BE2C (cell line): Measurements from ENCODE around the gene TMEM38B.

ENCODE experiments used
- DNase-seq: peaks from one replicate; pipeline ENCODE4 v3.0.0-alpha.2; 2020
- H3K27me3 ChIP-seq: fragments of 250-450 bp; sonication (Bioruptor Pico); 2 replicates; pipeline ENCODE4 v1.5.1; 2020; ENCODE audit warnings: mild to moderate bottlenecking
- H3K36me3 ChIP-seq: fragments of 250-450 bp; sonication (Bioruptor Pico); 2 replicates; pipeline ENCODE4 v1.5.1; 2020; ENCODE audit warnings: mild to moderate bottlenecking
- H3K4me1 ChIP-seq: fragments of 250-450 bp; sonication (Bioruptor Pico); 2 replicates; pipeline ENCODE4 v1.5.1; 2020
- H3K4me3 ChIP-seq: 2 replicates; pipeline ENCODE4 v1.5.1; 2011; ENCODE audit warnings: low read depth, low read length
- H3K9me3 ChIP-seq: fragments of 250-450 bp; sonication (Bioruptor Pico); 2 replicates; pipeline ENCODE4 v1.5.1; 2020
- CTCF ChIP-seq: IDR thresholded peaks from 2 replicates; pipeline ENCODE4 v1.5.1; 2012; ENCODE audit warnings: mild to moderate bottlenecking, low read depth, low read length

Gene TMEM38B

GRCh38 chr9:105710638-105711037, 16.3 kb downstream of the TMEM38B start:
- no peaks in the 10 kb centered on the region for H3K27me3 ChIP-seq
- no peak for DNase-seq
- no peak for TF ChIP-seq CTCF
- no peak overlapping the region for H3K4me3 ChIP-seq
- no peaks in the 10 kb centered on the region for H3K36me3 ChIP-seq
- H3K9me3 ChIP-seq, result no peaks in the 10 kb centered on the region
- H3K4me1 ChIP-seq, result no peaks in the 10 kb centered on the region

GRCh38 chr9:105711867-105712266, 17.5 kb downstream of the TMEM38B start:
- H3K4me3 ChIP-seq, result no peak overlapping the region
- H3K27me3 ChIP-seq, result no peaks in the 10 kb centered on the region
- no peak for DNase-seq
- no peak for TF ChIP-seq CTCF
- no peaks in the 10 kb centered on the region for H3K4me1 ChIP-seq
- H3K9me3 ChIP-seq, result no peaks in the 10 kb centered on the region
- no peaks in the 10 kb centered on the region for H3K36me3 ChIP-seq

GRCh38 chr9:105712297-105712696, 18.0 kb downstream of the TMEM38B start:
- no peak for DNase-seq
- no peaks in the 10 kb centered on the region for H3K27me3 ChIP-seq
- H3K36me3 ChIP-seq, result no peaks in the 10 kb centered on the region
- H3K9me3 ChIP-seq, result no peaks in the 10 kb centered on the region
- no peak for TF ChIP-seq CTCF
- H3K4me1 ChIP-seq, result no peaks in the 10 kb centered on the region
- no peak overlapping the region for H3K4me3 ChIP-seq

- H3K4me3 ChIP-seq, result no peak overlapping the region
- H3K27me3 ChIP-seq, result no peaks in the 10 kb centered on the region
- H3K9me3 ChIP-seq, result no peaks in the 10 kb centered on the region
- no peaks in the 10 kb centered on the region for H3K36me3 ChIP-seq
- DNase-seq, result peak; percentile 13
- H3K4me1 ChIP-seq, result no peaks in the 10 kb centered on the region
- TF ChIP-seq CTCF, result no peak
Measured at GRCh38 chr9:105712773-105713172, 18.4 kb downstream of the TMEM38B start.

GRCh38 chr9:105713260-105714019, 19.1 kb downstream of the TMEM38B start:
- DNase-seq, result no peak
- H3K27me3 ChIP-seq, result no peaks in the 10 kb centered on the region
- H3K9me3 ChIP-seq, result no peaks in the 10 kb centered on the region
- no peaks in the 10 kb centered on the region for H3K36me3 ChIP-seq
- TF ChIP-seq CTCF, result no peak
- no peaks in the 10 kb centered on the region for H3K4me1 ChIP-seq
- no peak overlapping the region for H3K4me3 ChIP-seq

- Histone ChIP-seq H3K4me1 (no peaks in the 10 kb centered on the region), H3K27me3 (no peaks in the 10 kb centered on the region), H3K36me3 (no peaks in the 10 kb centered on the region), H3K9me3 (no peaks in the 10 kb centered on the region), H3K4me3 (no peak overlapping the region)
- no peak for TF ChIP-seq CTCF
- DNase-seq, result no peak
Measured at GRCh38 chr9:105714020-105714331, 19.6 kb downstream of the TMEM38B start.
